Tibial nerve (tissue), 4 donors: ENCODE measurements around the gene RNF182. TPM values are rescaled to one million over a fixed set of nuclear protein-coding genes. Genes with fewer than 3 reads are reported as not detected.

ENCODE experiments used
- DNase-seq, 2 donors: peaks; one replicate each; pipeline ENCODE4 v3.0.0-alpha.2; 2019; ENCODE audit warnings: low spot score in 2 of 2
- H3K27ac ChIP-seq, 4 donors: fragments of 200-600 bp; sonication (generic) in 3 of 4; one replicate each; pipeline ENCODE4 v1.5.1; 2017 to 2019; ENCODE audit warnings: mild to moderate bottlenecking in 1 of 4
- H3K27me3 ChIP-seq, 2 donors: fragments of 200-600 bp; sonication (generic) in 1 of 2; one replicate each; pipeline versions ENCODE4 v1.5.1 to v1.6.0; 2017 to 2019
- H3K36me3 ChIP-seq, 3 donors: fragments of 200-600 bp; sonication (generic); one replicate each; pipeline ENCODE4 v1.5.1; 2018 to 2019
- H3K4me1 ChIP-seq, 4 donors: fragments of 200-600 bp; sonication (generic) in 3 of 4; one replicate each; pipeline ENCODE4 v1.5.1; 2017 to 2019
- H3K4me3 ChIP-seq, 4 donors: fragments of 200-600 bp; sonication (generic) in 3 of 4; one replicate each; pipeline ENCODE4 v1.5.1; 2017 to 2019; ENCODE audit warnings: mild to moderate bottlenecking in 1 of 4, moderate library complexity in 1 of 4
- H3K9me3 ChIP-seq, 4 donors: fragments of 200-600 bp; sonication (generic) in 3 of 4; one replicate each; pipeline ENCODE4 v1.5.1; 2017 to 2019
- CTCF ChIP-seq, 5 experiments: fragments of 200-600 bp in 3 of 5; fragments of 450-650 bp in 2 of 5; sonication (generic) in 3 of 5; IDR thresholded peaks; one replicate each; pipeline ENCODE4 v1.5.1; 2016 to 2019; ENCODE audit warnings: antibody characterized with exemption in 5 of 5, mild to moderate bottlenecking in 3 of 5, moderate library complexity in 2 of 5
- EP300 ChIP-seq, 2 donors: sonication (generic); formaldehyde crosslinking; IDR thresholded peaks; one replicate each; pipeline ENCODE4 v1.6.1; 2017; ENCODE audit warnings: antibody characterized with exemption in 2 of 2, mild to moderate bottlenecking in 1 of 2
- POLR2A ChIP-seq, 2 donors: fragments of 450-650 bp; IDR thresholded peaks; one replicate each; pipeline ENCODE4 v1.6.1; 2017; ENCODE audit warnings: antibody characterized with exemption in 2 of 2, mild to moderate bottlenecking in 2 of 2, moderate library complexity in 2 of 2
- WGBS, 2 donors: methylation state at CpG; one replicate each; pipeline ENCODE4 v1.1.5; 2018; 5-methylcytosine and 5-hydroxymethylcytosine counted together
- total RNA-seq, 4 donors: library from RNA; depleted of rRNA; stranded (reverse); fragments of >200 nt; gene quantifications; one replicate each; pipeline ENCODE4 v1.1.0, GENCODE V29; 2016

RNF182 gene
- total RNA-seq, 4 donors from 2014 or later: 0.39 to 2.1 TPM; not detected in 2

DNA sequence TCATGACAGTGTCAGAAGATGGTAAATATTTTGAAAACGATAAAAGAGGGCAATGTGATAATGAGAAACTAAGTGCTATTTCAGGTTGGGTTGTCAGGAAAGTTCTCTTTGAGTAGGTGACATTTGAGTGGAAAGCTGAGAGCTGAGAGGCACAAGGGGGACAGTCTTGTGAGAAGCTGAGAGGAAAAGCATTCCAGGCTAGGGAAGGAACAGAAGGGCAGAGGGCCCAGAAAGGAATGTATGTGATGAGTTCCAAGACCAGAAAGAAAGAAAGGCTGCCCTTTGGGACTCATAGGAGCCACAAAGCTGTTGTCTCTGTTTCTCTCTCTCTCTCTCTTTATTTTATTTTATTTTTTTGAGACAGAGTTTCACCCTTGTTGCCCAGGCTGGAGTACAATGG lies 7.6 kb upstream of the RNF182 start:
- WGBS, 2 donors: 81% methylated on average over 1 of the region's 1 CpG
- H3K36me3 ChIP-seq: no peaks in the 10 kb centered on the region
- peaks cover 0 to 5% (median 0%) of the 10 kb centered on the region in 4 donors for H3K4me1 ChIP-seq
- TF ChIP-seq EP300 (IDR thresholded peaks at IDR 0.05) (no peak), CTCF (IDR thresholded peaks at IDR 0.05) (no peak), POLR2A (IDR thresholded peaks at IDR 0.05) (no peak)
- H3K27me3 ChIP-seq: no peaks in the 10 kb centered on the region
- H3K4me3 ChIP-seq: no peak overlapping the region
- DNase-seq: no peak
- H3K9me3 ChIP-seq: no peaks in the 10 kb centered on the region
- H3K27ac ChIP-seq: no peak overlapping the region

GRCh38 chr6:13918686-13919250 lies 6.0 kb upstream of the RNF182 start:
- no peak for DNase-seq
- TF ChIP-seq POLR2A (IDR thresholded peaks at IDR 0.05): no peak
- no peak for TF ChIP-seq CTCF (IDR thresholded peaks at IDR 0.05)
- no peak for TF ChIP-seq EP300 (IDR thresholded peaks at IDR 0.05)
- H3K27ac ChIP-seq: no peak overlapping the region
- H3K36me3 ChIP-seq: no peaks in the 10 kb centered on the region
- H3K4me1 ChIP-seq: peaks cover 0 to 6% (median 0%) of the 10 kb centered on the region in 4 donors
- no peaks in the 10 kb centered on the region for H3K27me3 ChIP-seq
- H3K4me3 ChIP-seq: no peak overlapping the region
- WGBS, 2 donors: 82 to 83% methylated on average over 4 of the region's 4 CpGs
- no peaks in the 10 kb centered on the region for H3K9me3 ChIP-seq

GRCh38 chr6:13919861-13920260 lies 4.9 kb upstream of the RNF182 start:
- no peak for TF ChIP-seq CTCF (IDR thresholded peaks at IDR 0.05)
- no peak for TF ChIP-seq POLR2A (IDR thresholded peaks at IDR 0.05)
- TF ChIP-seq EP300 (IDR thresholded peaks at IDR 0.05): no peak
- H3K27ac ChIP-seq: no peak overlapping the region
- H3K36me3 ChIP-seq: no peaks in the 10 kb centered on the region
- H3K4me1 ChIP-seq: peaks cover 0 to 10% (median 3%) of the 10 kb centered on the region in 4 donors
- no peaks in the 10 kb centered on the region for H3K27me3 ChIP-seq
- H3K4me3 ChIP-seq: no peak overlapping the region
- WGBS, 2 donors: 90 to 95% methylated on average over 1 of the region's 1 CpG
- no peaks in the 10 kb centered on the region for H3K9me3 ChIP-seq
- DNase-seq: no peak

DNA sequence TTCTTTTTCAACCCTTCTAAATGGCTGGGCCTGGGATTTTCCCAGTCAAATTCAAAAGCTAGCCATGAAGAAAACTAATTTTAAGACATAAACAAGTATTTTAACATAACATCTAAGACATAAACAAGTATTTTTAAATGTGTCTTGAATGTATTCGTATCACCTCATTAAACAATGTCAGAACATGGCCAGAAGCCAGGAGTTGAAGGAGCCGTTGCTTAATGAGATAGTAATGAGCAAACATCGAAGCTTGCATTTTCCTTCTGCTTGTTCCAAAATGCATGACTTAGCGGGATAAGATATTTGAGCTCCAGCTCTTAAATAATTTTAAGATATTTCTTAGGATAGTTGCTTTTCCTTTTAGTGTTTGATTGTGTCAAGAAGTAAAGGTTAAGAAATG lies 4.2 kb upstream of the RNF182 start:
- no peak for DNase-seq
- Histone ChIP-seq H3K27ac (no peak overlapping the region), H3K36me3 (no peaks in the 10 kb centered on the region), H3K4me1 (peaks cover 0 to 16% (median 5%) of the 10 kb centered on the region in 4 donors), H3K27me3 (peaks cover 0 to 4% of the 10 kb centered on the region in 2 donors), H3K9me3 (no peaks in the 10 kb centered on the region), H3K4me3 (no peak overlapping the region)
- TF ChIP-seq CTCF (IDR thresholded peaks at IDR 0.05): no peak
- TF ChIP-seq POLR2A (IDR thresholded peaks at IDR 0.05): no peak
- TF ChIP-seq EP300 (IDR thresholded peaks at IDR 0.05): no peak
- WGBS, 2 donors: 74 to 77% methylated on average over 4 of the region's 4 CpGs

- no peak for TF ChIP-seq CTCF (IDR thresholded peaks at IDR 0.05)
- no peak for TF ChIP-seq EP300 (IDR thresholded peaks at IDR 0.05)
- no peak for TF ChIP-seq POLR2A (IDR thresholded peaks at IDR 0.05)
- no peaks in the 10 kb centered on the region for H3K9me3 ChIP-seq
- H3K4me3 ChIP-seq: no peak overlapping the region
- no peak for DNase-seq
- H3K27me3 ChIP-seq: peaks cover 0 to 26% of the 10 kb centered on the region in 2 donors
- H3K4me1 ChIP-seq: peaks cover 0 to 17% (median 5%) of the 10 kb centered on the region in 4 donors
- no peaks in the 10 kb centered on the region for H3K36me3 ChIP-seq
- H3K27ac ChIP-seq: no peak overlapping the region
- WGBS, 2 donors: 73 to 82% methylated on average over 3 of the region's 3 CpGs
Measured at GRCh38 chr6:13922750-13923149, 2.0 kb upstream of the RNF182 start.
